ENCODE measurements around the gene IFNA5. TPM values are rescaled to one million over a fixed set of nuclear protein-coding genes. Genes with fewer than 3 reads are reported as not detected.

The IFNA5 gene
- total RNA-seq, 4 donors from 2014 or later = 0.91 TPM; not detected in 3

DNA sequence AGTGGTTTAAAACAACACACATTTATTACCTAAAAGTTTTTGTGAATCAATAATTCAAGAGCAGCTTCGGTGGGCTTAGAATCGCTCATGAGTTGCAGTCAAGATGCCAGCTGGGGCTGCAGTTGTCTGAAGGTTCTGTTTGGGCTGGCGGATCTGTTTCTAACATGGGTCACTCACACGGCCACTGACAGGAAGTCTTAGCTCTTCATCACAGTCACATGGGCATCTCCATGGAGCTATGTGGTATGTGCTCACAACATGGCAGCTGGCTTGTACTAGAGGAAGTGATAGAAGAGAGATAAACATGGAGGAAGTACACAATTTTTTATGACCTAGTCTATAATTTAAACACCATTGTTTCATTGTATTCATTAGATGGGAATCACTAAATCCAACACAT is 18.9 kb upstream of the IFNA5 start:
- Histone ChIP-seq H3K27ac (no peak overlapping the region), H3K27me3 (no peaks in the 10 kb centered on the region), H3K4me1 (no peaks in the 10 kb centered on the region), H3K9me3 (no peaks in the 10 kb centered on the region), H3K4me3 (no peak overlapping the region), H3K36me3 (no peaks in the 10 kb centered on the region)
- intact Hi-C loops (cut with DNase I; ENCODE audit: low total_unique reads) = no loop called here
- DNase-seq = no peak
- TF ChIP-seq, protein P1, sequence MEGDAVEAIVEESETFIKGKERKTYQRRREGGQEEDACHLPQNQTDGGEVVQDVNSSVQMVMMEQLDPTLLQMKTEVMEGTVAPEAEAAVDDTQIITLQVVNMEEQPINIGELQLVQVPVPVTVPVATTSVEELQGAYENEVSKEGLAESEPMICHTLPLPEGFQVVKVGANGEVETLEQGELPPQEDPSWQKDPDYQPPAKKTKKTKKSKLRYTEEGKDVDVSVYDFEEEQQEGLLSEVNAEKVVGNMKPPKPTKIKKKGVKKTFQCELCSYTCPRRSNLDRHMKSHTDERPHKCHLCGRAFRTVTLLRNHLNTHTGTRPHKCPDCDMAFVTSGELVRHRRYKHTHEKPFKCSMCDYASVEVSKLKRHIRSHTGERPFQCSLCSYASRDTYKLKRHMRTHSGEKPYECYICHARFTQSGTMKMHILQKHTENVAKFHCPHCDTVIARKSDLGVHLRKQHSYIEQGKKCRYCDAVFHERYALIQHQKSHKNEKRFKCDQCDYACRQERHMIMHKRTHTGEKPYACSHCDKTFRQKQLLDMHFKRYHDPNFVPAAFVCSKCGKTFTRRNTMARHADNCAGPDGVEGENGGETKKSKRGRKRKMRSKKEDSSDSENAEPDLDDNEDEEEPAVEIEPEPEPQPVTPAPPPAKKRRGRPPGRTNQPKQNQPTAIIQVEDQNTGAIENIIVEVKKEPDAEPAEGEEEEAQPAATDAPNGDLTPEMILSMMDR (IDR thresholded peaks at IDR 0.05) = no peak
- no peak for TF ChIP-seq POLR2A (IDR thresholded peaks at IDR 0.05)

DNA sequence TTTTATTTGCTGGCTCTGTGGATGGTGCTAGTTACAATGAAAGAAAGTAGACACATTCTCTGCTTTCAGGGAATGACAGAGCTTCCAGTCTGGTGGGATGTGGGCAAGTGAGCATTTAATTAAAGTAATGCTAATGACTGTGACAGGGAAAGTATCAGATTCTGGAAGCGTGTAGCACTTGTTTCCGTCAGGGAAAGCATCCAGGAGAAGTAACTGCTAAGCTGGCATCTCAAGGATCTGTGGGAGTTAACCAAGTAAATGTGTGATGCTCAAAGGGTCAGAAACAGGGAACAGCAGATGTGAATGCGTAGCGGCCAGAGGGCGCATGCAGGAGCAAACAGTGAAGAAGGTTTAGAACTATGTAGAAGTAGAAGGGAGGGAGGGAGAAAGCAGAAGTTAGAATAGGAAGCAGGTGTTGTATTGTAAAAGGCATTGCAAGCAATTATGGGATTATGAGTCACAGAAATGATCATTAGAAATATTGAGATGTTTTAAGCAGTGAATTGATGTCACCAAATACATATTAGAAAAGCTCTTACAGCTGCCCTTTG is 17.9 kb upstream of the IFNA5 start:
- no peak for DNase-seq
- H3K4me1 ChIP-seq = no peaks in the 10 kb centered on the region
- H3K4me3 ChIP-seq = no peak overlapping the region
- TF ChIP-seq, protein P1 (IDR thresholded peaks at IDR 0.05) = no peak
- no peak for TF ChIP-seq POLR2A (IDR thresholded peaks at IDR 0.05)
- H3K27me3 ChIP-seq = no peaks in the 10 kb centered on the region
- no peak overlapping the region for H3K27ac ChIP-seq
- intact Hi-C loops (cut with DNase I; ENCODE audit: low total_unique reads) = no loop called here
- no peaks in the 10 kb centered on the region for H3K9me3 ChIP-seq
- H3K36me3 ChIP-seq = no peaks in the 10 kb centered on the region

DNA sequence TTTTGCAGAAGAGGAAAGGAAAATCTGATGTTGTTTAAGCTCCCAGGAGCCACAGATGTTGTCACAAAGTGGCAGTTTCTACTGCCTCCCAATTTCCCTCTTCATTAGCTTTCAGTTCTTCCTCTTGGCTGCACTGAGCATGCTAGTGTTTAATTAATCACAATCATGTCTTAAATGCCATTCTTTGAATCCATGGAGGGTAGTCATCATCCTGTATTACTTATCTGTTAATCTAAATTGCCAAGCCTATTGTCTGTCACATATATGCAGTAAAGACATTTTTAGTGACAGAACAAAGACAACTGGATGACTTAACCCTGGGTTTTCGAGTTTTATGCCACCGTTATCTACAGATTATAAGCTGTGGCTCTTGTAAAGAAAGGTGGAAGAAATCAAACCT is 15.4 kb upstream of the IFNA5 start:
- Histone ChIP-seq H3K9me3 (no peaks in the 10 kb centered on the region), H3K27me3 (no peaks in the 10 kb centered on the region), H3K27ac (no peak overlapping the region), H3K36me3 (no peaks in the 10 kb centered on the region), H3K4me1 (no peaks in the 10 kb centered on the region), H3K4me3 (no peak overlapping the region)
- intact Hi-C loops (cut with DNase I; ENCODE audit: low total_unique reads) = no loop called here
- no peak for DNase-seq
- TF ChIP-seq, protein P1 (IDR thresholded peaks at IDR 0.05) = no peak
- TF ChIP-seq POLR2A (IDR thresholded peaks at IDR 0.05) = no peak

DNA sequence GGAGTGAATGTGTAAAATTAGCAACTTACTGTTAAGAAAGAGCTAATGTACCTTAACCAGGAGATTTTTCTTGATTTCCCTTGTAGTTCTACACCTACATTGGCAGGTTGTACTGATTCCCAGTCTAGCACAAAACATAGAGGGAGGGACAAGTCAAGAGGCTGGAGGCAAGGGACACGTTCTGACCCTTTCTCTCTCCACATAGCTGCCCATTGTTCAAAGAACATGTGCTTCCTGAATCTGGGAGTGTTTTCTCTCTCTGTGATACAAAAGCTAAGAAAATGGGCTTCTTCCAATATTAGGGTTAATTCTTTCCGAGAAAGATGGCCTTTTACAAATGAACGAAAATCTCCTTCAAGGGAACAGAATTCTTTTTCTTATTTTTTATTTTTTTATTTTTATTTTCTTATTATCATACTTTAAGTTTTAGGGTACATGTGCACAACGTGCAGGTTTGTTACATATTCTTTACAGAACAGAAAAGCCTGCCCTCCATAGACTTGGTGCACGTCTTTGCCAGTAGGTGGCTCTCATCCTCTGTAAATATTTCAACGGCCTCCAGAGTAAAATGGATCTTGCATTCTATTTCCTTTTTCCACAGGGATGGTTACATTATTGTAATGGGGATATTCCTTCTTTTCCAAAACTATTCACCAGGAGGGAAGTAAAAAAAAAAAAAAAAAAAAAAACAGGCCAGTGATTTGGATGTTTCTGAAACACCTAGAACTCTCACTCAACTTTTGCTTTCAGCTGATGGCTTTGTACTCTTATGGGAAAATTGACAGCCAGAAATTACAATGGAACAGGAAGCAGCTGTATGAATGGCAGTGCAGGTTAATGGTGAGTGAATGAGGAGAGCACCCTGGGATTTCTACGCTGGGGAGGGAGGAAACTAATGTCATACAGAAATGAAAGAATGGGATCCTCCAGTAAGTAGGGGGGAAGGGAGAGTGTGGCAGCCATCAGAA is 13.1 kb upstream of the IFNA5 start:
- H3K9me3 ChIP-seq = no peaks in the 10 kb centered on the region
- DNase-seq = peak; percentile 17 to 29

More for the DNA sequence above, 13.1 kb upstream of the IFNA5 start:
- no peaks in the 10 kb centered on the region for H3K36me3 ChIP-seq
- intact Hi-C loops (cut with DNase I; ENCODE audit: low total_unique reads) = no loop called here
- no peak overlapping the region for H3K4me3 ChIP-seq
- TF ChIP-seq, protein P1 (IDR thresholded peaks at IDR 0.05) = peak; percentile 39 to 62 (median 52)
- TF ChIP-seq POLR2A (IDR thresholded peaks at IDR 0.05) = no peak
- H3K27ac ChIP-seq = no peak overlapping the region
- H3K27me3 ChIP-seq = no peaks in the 10 kb centered on the region
- no peaks in the 10 kb centered on the region for H3K4me1 ChIP-seq

Measured in uterus (tissue), 4 donors.